IPS-NIHi7 (cell line): ENCODE measurements around the gene SMCO1.
"Not testable (repeated sequence)": the region's sequence is repeated elsewhere in the genome, so short reads cannot be mapped to it uniquely, and the experiment has no call there.

ENCODE experiments used
- DNase-seq: peaks from one replicate; pipeline ENCODE4 v3.0.0; 2012; ENCODE audit warnings: mixed read lengths; ENCODE audit errors: extremely low spot score

The SMCO1 gene

DNA sequence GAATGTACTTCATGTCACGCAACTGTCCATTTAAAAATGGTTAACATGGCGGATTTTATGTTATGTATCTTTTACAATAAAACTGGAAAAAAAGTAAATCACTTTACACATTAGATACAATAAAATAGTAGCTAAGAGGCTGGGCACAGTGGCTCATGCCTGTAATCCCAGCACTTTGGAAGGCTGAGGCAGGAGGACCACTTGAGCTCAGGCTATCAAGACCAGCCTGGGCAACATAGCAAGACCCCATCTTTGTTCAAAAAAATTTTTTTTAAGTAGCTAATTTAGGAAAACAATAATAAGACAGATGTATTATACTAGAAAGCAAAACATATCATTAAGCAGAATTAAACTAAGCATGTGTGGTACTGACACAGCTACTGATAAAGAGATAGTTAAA is 23.1 kb downstream of the SMCO1 start:
- no peak for DNase-seq

DNA sequence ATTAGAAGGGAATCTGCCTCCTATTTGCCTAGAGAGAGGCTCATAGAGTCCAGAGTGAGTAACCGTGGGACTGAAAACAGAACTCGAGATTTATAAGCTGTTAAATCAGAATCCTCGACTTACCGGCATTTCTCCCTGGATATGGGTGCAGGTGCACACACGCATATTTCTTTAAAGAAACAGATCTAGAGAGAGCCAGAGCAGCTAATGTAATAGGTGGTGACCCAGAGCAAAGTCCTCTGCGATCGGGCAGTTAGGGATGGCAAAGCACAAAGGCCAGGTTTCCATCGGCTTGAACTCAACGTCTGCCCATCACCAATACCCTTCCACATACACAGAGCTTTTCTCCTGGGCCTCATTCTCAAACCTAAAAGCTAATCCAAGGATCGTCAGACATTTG is 25.4 kb downstream of the SMCO1 start:
- no peak for DNase-seq

DNA sequence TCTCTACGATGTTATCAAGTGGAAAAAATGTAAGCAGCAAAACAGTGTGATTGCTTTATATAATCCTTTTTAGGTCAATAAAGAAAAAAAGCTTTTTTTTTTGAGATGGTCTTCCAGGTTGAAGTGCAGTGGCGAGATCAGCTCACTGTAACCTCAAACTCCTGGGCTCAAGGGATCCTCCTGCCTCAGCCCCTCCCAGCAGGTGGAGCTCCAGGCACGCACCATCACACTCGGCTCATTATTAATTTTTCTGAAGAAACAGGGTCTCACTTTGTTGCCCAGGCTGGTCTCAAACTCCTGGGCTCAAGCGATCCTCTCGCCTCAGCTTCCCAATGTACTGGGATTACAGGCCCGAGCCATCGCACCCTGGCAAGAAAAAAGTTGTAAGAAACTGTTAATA is 28.9 kb downstream of the SMCO1 start:
- no peak for DNase-seq

DNA sequence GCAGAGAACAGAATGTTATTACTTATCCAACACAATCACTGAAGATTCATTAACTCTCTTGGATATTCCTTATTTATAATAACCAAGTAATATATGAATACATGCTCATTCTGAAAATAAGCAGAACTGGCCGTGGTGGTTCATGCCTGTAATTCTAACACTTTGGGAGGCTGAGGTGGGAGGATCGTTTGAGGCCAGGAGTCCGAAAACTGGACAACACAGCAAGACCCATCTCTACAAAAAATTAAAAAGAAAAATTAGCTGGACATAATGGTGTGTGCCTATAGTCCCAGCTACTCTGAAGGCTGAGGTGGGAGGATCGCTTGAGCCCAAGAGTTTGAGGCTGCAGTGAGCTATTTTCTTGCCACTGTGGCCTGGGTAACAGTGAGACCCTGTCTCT is 37.5 kb downstream of the SMCO1 start:
- DNase-seq: no peak

DNA sequence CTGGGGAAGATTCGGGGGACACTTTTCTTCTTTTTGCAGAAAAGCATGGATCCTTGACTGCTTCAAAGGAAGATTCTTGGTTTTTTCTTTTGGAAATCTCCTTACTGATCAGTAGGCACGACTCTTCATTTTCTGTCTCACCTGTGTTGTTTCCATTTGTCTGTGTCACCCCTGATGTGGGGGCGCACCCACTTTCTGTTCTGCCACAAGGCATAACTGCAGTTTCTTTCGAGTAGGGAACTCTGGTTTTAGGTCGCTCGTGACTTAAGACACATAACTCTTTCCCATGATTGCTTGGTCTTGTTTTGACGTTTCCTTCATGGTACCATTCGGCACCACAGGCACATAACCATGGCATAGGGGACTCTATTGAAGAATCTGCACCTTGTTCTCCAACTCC is 42.9 kb downstream of the SMCO1 start:
- no peak for DNase-seq

DNA sequence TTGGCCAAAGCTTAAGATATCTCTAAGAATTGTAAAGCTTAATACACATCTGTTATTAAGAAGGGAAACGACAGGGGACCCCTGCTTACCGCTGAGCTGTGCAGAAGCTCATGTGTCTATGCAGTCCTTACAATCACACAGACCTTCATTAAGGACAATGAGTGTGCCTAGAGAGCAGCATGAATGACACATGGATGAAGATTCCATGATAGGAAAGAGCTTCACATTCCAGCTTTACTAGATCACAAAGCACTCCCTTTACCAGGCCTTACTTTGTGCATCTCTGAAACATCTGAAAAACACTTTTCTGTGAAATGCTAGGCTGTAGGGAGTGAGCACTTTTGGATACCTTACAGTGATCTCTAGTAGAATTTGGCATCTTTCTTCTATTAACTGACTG is 43.6 kb downstream of the SMCO1 start:
- DNase-seq: no peak

DNA sequence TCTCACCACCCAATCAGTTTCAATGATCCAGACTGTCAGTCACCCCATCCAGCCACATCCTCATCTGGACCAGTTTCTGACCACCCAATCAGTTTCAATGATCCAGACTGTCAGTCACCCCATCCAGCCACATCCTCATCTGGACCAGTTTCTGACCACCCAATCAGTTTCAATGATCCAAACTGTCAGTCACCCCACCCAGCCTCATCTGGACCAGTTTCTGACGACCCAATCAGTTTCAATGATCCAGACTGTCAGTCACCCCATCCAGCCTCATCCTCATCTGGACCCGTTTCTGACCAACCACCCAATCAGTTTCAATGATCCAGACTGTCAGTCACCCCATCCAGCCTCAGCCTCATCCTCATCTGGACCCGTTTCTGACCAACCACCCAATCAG is 45.0 kb downstream of the SMCO1 start:
- DNase-seq: not testable (repeated sequence)

DNA sequence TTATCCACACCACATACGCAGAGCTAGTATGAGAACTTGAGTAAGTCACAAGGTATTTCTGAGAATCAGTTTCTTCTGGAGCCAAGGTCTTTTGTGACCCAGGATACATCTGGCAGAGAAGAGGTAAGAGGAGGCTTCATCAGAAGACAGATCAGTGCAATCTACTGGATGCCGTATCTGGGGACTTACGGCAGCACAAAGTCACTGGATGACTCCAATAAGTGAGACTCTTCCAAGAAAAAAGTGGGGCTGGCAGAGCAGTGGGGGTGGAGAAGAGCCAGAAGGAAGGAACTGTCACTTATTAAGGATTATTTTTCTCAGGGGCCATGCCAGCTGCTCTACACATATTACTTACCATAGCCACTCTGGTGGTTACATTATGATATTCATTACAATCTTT is 51.3 kb downstream of the SMCO1 start:
- DNase-seq: no peak

DNA sequence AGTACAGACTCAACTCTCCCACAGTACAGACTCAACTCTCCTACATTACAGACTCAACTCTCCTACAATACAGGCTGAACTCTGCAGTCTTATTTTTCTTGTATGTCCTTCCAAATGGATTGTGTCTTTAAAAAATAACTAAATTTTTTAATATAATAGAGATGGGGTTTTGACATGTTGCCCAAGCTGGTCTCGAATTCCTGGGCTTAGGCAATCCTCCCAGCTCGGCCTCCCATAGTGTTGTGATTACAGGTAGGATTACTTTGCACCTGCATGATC is 51.7 kb downstream of the SMCO1 start:
- DNase-seq: no peak

DNA sequence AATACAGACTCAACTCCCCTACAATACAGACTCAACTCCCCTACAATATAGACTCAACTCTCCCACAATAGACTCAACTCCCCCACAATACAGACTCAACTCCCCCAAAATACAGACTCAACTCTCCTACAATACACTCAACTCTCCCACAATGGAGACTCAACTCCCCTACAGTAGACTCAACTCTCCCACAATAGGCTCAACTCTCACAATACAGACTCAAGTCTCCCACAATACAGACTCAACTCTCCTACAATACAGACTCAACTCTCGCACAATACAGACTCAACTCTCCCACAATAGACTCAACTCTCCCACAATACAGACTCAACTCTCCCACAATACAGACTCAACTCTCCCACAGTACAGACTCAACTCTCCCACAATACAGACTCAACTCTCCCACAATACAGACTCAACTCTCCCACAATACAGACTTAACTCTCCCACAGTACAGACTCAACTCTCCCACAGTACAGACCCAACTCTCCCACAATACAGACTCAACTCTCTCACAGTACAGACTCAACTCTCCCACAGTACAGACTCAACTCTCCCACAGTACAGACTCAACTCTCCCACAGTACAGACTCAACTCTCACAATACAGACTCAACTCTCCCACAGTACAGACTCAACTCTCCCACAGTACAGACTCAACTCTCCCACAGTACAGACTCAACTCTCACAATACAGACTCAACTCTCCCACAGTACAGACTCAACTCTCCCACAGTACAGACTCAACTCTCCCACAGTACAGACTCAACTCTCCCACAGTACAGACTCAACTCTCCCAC is 52.3 kb downstream of the SMCO1 start:
- not testable (repeated sequence) for DNase-seq

DNA sequence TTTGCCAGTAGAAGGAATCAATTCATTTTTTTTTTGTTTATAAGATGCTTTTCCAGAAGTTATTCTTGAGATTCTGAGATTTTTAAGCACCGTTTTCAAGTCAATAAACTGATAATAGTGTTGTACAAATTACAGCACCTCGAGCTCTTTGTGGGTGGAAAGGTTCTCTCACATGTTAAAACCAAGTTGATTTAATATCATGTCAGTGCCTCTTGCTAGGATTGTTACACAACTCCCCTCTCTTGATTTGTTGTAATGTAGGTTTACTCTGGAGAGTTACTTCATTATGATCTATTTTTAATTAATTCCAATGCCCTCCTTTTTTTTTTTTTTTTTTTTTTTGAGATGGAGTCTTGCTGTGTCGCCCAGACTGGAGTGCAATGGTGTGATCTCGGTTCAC is 57.1 kb downstream of the SMCO1 start:
- DNase-seq: no peak

DNA sequence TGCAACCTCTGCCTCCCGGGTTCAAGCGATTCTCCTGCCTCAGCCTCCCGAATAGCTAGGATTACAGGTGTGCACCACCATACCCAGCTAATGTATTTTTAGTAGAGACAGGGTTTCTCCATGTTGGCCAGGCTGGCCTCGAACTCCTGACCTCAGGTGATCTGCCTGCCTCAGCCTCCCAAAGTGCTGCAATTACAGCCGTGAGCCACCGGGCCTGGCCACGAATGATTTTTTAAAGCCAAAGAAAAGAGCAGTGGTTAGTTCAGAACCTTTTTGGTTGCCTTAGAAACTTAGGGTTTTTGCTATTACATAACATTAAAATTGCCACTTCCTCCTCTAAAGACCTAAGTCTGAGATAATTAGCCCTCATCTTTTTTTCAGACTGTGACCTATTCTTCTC is 57.7 kb downstream of the SMCO1 start:
- DNase-seq: not testable (repeated sequence)
